ENCODE measurements around the gene RERE.

- TF ChIP-seq REST (IDR thresholded peaks at IDR 0.05; ENCODE audit: unreplicated experiment), result no peak
- TF ChIP-seq EZH2 (IDR thresholded peaks at IDR 0.05; ENCODE audit: low read depth, unreplicated experiment), result no peak
- TF ChIP-seq POLR2AphosphoS5 (IDR thresholded peaks at IDR 0.05; ENCODE audit: low read depth), result no peak
- no peak; a peak in 1 of 4 replicates for TF ChIP-seq CTCF (conservative IDR thresholded peaks at IDR 0.05; ENCODE audit: low read depth in 2 of 2)
- no peak for TF ChIP-seq CREB1 (CRISPR knock-in tag; IDR thresholded peaks at IDR 0.05; ENCODE audit: low read depth)
- TF ChIP-seq, protein P1, sequence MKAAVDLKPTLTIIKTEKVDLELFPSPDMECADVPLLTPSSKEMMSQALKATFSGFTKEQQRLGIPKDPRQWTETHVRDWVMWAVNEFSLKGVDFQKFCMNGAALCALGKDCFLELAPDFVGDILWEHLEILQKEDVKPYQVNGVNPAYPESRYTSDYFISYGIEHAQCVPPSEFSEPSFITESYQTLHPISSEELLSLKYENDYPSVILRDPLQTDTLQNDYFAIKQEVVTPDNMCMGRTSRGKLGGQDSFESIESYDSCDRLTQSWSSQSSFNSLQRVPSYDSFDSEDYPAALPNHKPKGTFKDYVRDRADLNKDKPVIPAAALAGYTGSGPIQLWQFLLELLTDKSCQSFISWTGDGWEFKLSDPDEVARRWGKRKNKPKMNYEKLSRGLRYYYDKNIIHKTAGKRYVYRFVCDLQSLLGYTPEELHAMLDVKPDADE (IDR thresholded peaks at IDR 0.05), result no peak
- no peak for TF ChIP-seq EZH2phosphoT487 (IDR thresholded peaks at IDR 0.05; ENCODE audit: unreplicated experiment)
- TF ChIP-seq STAT1 (IDR thresholded peaks at IDR 0.05; ENCODE audit: unreplicated experiment), result no peak
- TF ChIP-seq JUNB (IDR thresholded peaks at IDR 0.05; ENCODE audit: unreplicated experiment), result no peak
- no peak for TF ChIP-seq ZNF331 (CRISPR knock-in tag; IDR thresholded peaks at IDR 0.05; ENCODE audit: low read depth)
- TF ChIP-seq NANOG (IDR thresholded peaks at IDR 0.05; ENCODE audit: borderline replicate concordance), result no peak
Measured at GRCh38 chr1:8764293-8764937, 53.0 kb downstream of the RERE start.
